ENCODE results near the gene RND2.

DNA sequence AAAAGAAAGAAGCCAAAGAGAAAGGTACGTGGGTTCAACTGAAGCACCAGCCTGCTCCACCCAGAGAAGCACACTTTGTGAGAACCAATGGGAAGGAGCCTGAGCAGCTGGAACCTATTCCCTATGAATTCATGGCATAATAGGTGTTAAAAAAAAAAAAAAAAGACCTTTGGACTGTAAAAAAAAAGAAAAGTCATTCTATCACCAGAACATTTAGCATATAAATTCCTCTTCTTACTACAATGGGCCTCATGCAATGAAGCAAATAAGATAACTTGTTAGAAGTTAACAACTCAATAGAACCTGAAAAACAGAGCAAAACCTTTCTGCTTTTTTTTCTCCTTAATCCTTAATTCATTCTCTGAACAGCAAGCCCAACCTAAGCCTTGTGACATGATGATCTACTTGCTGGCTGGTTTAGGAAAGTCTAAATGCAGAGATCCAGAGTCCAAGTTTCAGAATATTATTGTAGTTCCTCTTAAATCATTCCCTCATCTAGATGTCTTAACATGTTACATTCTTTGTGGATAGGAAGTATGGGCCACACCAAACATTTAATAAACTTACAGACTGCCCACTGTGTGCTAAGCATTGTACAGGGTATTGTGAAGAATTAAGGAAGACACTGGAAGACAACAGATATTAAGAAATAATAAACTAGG is 54.7 kb downstream of the RND2 start:
- TF ChIP-seq, protein P1, sequence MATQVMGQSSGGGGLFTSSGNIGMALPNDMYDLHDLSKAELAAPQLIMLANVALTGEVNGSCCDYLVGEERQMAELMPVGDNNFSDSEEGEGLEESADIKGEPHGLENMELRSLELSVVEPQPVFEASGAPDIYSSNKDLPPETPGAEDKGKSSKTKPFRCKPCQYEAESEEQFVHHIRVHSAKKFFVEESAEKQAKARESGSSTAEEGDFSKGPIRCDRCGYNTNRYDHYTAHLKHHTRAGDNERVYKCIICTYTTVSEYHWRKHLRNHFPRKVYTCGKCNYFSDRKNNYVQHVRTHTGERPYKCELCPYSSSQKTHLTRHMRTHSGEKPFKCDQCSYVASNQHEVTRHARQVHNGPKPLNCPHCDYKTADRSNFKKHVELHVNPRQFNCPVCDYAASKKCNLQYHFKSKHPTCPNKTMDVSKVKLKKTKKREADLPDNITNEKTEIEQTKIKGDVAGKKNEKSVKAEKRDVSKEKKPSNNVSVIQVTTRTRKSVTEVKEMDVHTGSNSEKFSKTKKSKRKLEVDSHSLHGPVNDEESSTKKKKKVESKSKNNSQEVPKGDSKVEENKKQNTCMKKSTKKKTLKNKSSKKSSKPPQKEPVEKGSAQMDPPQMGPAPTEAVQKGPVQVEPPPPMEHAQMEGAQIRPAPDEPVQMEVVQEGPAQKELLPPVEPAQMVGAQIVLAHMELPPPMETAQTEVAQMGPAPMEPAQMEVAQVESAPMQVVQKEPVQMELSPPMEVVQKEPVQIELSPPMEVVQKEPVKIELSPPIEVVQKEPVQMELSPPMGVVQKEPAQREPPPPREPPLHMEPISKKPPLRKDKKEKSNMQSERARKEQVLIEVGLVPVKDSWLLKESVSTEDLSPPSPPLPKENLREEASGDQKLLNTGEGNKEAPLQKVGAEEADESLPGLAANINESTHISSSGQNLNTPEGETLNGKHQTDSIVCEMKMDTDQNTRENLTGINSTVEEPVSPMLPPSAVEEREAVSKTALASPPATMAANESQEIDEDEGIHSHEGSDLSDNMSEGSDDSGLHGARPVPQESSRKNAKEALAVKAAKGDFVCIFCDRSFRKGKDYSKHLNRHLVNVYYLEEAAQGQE (IDR thresholded peaks at IDR 0.05; ENCODE audit: borderline replicate concordance in 1 of 2, low read depth in 1 of 2, low read length in 2 of 2): no peak
- no peak for TF ChIP-seq ZNF607 (CRISPR knock-in tag; IDR thresholded peaks at IDR 0.05; ENCODE audit: borderline replicate concordance)
- TF ChIP-seq CHD2 (IDR thresholded peaks at IDR 0.05; ENCODE audit: low read depth, low read length): no peak
- TF ChIP-seq, protein P2, sequence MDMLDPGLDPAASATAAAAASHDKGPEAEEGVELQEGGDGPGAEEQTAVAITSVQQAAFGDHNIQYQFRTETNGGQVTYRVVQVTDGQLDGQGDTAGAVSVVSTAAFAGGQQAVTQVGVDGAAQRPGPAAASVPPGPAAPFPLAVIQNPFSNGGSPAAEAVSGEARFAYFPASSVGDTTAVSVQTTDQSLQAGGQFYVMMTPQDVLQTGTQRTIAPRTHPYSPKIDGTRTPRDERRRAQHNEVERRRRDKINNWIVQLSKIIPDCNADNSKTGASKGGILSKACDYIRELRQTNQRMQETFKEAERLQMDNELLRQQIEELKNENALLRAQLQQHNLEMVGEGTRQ (IDR thresholded peaks at IDR 0.05; ENCODE audit: low read depth, low read length): no peak
- TF ChIP-seq, protein P2 (CRISPR knock-in tag; IDR thresholded peaks at IDR 0.05; ENCODE audit: borderline replicate concordance): no peak
- no peak for TF ChIP-seq MYC (CRISPR knock-in tag; IDR thresholded peaks at IDR 0.05; ENCODE audit: borderline replicate concordance)
- TF ChIP-seq, protein P3, sequence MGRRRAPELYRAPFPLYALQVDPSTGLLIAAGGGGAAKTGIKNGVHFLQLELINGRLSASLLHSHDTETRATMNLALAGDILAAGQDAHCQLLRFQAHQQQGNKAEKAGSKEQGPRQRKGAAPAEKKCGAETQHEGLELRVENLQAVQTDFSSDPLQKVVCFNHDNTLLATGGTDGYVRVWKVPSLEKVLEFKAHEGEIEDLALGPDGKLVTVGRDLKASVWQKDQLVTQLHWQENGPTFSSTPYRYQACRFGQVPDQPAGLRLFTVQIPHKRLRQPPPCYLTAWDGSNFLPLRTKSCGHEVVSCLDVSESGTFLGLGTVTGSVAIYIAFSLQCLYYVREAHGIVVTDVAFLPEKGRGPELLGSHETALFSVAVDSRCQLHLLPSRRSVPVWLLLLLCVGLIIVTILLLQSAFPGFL (CRISPR knock-in tag; IDR thresholded peaks at IDR 0.05): no peak
- TF ChIP-seq MAZ (IDR thresholded peaks at IDR 0.05; ENCODE audit: borderline replicate concordance, low read depth, low read length): no peak
- TF ChIP-seq MAZ (CRISPR knock-in tag; IDR thresholded peaks at IDR 0.05; ENCODE audit: low read depth): no peak
- TF ChIP-seq, protein P4, sequence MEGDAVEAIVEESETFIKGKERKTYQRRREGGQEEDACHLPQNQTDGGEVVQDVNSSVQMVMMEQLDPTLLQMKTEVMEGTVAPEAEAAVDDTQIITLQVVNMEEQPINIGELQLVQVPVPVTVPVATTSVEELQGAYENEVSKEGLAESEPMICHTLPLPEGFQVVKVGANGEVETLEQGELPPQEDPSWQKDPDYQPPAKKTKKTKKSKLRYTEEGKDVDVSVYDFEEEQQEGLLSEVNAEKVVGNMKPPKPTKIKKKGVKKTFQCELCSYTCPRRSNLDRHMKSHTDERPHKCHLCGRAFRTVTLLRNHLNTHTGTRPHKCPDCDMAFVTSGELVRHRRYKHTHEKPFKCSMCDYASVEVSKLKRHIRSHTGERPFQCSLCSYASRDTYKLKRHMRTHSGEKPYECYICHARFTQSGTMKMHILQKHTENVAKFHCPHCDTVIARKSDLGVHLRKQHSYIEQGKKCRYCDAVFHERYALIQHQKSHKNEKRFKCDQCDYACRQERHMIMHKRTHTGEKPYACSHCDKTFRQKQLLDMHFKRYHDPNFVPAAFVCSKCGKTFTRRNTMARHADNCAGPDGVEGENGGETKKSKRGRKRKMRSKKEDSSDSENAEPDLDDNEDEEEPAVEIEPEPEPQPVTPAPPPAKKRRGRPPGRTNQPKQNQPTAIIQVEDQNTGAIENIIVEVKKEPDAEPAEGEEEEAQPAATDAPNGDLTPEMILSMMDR (CRISPR knock-in tag; IDR thresholded peaks at IDR 0.05): no peak
- TF ChIP-seq ETV5 (CRISPR knock-in tag; IDR thresholded peaks at IDR 0.05; ENCODE audit: borderline replicate concordance): no peak

Measured in HepG2 (cell line).